Upper lobe of right lung (tissue), 1 donor: Measurements from ENCODE around the gene LRRC36. TPM values are rescaled to one million over a fixed set of nuclear protein-coding genes. Genes with fewer than 3 reads are reported as not detected.

Experiments used
- ATAC-seq: fragments of 200-7000 bp; cut with Tn5 transposase; one replicate; pipeline ENCODE4 v1.9.1; 2020; ENCODE audit warnings: mild to moderate bottlenecking, moderate library complexity
- DNase-seq: peaks from one replicate; pipeline ENCODE4 v3.0.0-alpha.2; 2020
- H3K27ac ChIP-seq: fragments of 200-600 bp; one replicate; pipeline ENCODE4 v1.8.0; 2022
- H3K27me3 ChIP-seq: fragments of 200-600 bp; one replicate; pipeline ENCODE4 v1.8.0; 2022; ENCODE audit warnings: mild to moderate bottlenecking
- H3K36me3 ChIP-seq: fragments of 200-600 bp; one replicate; pipeline ENCODE4 v1.8.0; 2022
- H3K4me1 ChIP-seq: fragments of 200-600 bp; one replicate; pipeline ENCODE4 v1.8.0; 2022
- H3K4me3 ChIP-seq: fragments of 200-600 bp; one replicate; pipeline ENCODE4 v1.8.0; 2022; ENCODE audit warnings: mild to moderate bottlenecking
- H3K9me3 ChIP-seq: fragments of 200-600 bp; one replicate; pipeline ENCODE4 v1.8.0; 2022
- intact Hi-C: fragments of 100-400 bp; cut with DNase I; formaldehyde crosslinking; loops from one replicate; pipeline ENCODE4 v1.11.0; 2022
- long read RNA-seq: library from polyadenylated mRNA; unstranded; transcript quantifications from one replicate; pipeline ENCODE4 v2.0.0, GENCODE V29; 2021
- total RNA-seq: library from RNA; stranded (reverse); fragmentation: NEBNext Ultra II Directional; extraction: Animal tissue kit (Norgen Biotek cat#: 25700); gene quantifications from one replicate; pipeline ENCODE4 v1.2.1, GENCODE V29; 2021
- TF ChIP-seq, protein P1 (sequence below): fragments of 200-600 bp; IDR thresholded peaks from one replicate; pipeline ENCODE4 v1.8.0; 2022; ENCODE audit warnings: antibody characterized with exemption
- donor health status: DM: no; HTN: yes; CAD: no; lungs with severe emphysema.

The LRRC36 gene, protein sequence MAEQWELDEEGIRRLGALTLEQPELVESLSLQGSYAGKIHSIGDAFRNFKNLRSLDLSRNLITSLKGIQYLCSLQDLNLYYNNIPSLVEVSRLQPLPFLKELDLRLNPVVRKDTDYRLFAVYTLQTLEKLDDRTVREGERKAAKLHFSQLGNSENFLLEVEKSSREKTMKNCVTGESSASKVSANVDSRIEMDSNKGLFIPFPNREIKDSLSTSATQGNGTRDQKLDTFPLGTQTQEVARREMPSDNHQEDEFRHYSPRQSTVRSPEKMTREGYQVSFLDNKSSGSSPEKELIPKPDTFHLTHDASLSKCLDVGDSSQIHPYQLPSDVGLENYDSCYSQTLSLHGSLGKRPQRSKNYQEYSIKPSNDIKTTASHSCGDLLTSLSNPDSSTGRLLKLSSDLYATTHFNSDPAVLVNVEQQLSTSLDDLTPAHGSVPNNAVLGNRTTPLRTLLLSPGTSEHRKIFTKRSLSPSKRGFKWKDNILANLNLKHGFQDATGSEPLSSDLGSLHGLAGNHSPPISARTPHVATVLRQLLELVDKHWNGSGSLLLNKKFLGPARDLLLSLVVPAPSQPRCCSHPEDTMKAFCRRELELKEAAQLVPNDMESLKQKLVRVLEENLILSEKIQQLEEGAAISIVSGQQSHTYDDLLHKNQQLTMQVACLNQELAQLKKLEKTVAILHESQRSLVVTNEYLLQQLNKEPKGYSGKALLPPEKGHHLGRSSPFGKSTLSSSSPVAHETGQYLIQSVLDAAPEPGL
- 27.4 TPM for total RNA-seq
- long read RNA-seq, partial matches to known transcripts: 3 of 7 reads
- long read RNA-seq, other reads (novel, unspliced or antisense): 4 of 7 reads

DNA sequence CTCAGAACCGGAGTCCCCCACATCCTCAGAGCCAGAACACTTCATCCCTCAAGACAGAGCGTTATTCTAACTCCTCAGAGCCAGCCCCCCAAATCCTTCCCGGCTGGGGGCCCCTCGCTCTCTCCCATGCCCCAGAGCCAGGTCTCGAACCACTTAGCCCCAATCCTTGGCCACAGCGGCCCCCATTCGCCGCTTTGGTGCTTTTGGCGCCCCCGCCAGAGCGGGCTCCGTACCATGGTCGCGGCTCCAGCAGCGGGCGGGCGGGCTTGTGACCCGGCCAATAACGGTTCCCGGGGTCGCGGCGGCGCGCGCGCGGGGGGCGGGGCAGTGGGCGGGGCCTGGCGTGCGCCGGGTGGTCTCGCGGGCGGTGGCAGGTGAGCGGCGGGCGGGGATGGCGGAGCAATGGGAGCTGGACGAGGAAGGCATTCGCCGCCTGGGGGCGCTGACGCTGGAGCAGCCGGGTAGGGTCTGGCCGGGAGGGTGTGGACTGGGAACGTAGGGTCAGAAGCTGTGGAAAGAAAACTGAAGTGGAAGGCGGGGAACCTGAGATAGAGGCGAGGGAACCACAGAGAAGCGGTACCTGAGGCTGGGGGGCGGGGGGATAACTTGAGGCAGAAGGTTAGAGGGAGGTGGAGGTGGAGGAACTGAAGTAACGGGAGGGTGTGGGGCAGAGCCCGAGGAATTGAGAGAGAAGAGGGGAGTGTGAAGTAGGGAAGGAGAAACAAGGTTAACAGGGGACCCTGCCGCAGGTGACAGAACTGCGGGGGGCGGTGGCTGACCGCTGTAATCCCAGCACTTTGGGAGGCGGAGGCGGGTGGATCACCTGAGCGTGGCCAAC, at the start of gene LRRC36, which contains the start of gene KCTD19:
Gene LRRC36, plus strand, starts transcription at position 344 of the 838 bp plus-strand sequence. Its CDS starts 48 bp downstream, at position 392.
Gene KCTD19, minus strand, starts transcription at position 270 of the 838 bp plus-strand sequence. Its CDS starts 34 bp downstream, at position 236.
- ATAC-seq (peak; percentile 95), DNase-seq (peak; percentile 91)
- Histone ChIP-seq H3K27me3 (peaks cover 13% of the 10 kb centered on the region), H3K27ac (peak within 1 kb of the TSS; percentile 1), H3K9me3 (no peaks in the 10 kb centered on the region), H3K36me3 (no peaks in the 10 kb centered on the region), H3K4me3 (peak within 1 kb of the TSS; percentile 52), H3K4me1 (peaks cover 5% of the 10 kb centered on the region)
- TF ChIP-seq, protein P1, sequence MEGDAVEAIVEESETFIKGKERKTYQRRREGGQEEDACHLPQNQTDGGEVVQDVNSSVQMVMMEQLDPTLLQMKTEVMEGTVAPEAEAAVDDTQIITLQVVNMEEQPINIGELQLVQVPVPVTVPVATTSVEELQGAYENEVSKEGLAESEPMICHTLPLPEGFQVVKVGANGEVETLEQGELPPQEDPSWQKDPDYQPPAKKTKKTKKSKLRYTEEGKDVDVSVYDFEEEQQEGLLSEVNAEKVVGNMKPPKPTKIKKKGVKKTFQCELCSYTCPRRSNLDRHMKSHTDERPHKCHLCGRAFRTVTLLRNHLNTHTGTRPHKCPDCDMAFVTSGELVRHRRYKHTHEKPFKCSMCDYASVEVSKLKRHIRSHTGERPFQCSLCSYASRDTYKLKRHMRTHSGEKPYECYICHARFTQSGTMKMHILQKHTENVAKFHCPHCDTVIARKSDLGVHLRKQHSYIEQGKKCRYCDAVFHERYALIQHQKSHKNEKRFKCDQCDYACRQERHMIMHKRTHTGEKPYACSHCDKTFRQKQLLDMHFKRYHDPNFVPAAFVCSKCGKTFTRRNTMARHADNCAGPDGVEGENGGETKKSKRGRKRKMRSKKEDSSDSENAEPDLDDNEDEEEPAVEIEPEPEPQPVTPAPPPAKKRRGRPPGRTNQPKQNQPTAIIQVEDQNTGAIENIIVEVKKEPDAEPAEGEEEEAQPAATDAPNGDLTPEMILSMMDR: peak; percentile 41
- intact Hi-C loops: no loop called here

DNA sequence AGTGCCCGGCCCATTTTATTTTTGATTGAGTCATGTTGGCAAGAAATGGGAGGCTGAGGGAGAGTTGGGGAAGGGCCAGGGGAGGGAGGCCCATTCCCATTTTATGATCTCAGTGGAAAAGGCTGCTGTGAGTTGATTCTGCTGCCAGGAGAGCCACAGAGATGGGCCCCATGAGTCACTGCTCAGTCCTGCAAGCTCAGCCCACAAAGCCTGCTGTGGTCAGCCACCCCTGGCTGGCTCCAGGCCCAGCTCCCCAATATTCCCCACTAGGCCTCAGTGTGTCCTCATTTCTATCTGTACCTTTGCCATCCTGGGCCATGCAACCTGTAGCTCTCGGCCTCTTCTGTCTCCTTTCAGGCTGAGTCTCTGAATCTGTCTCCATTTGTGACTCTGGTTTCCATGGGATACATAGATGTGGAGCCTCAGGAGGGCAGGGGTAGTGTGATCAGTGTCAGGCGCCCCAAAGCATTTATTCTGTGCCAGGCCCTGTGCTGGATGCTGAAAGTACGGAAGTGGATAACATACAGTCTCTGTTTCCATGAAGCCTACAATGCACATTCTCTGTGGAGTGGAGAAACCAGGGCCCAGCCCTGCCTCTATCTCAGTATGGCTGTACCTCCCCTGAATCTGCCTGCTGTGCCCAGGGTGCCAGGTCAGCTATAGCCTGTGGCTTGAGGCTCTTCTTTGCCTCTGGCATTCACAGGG, 49.2 kb upstream of the LRRC36 start:
- no peak for ATAC-seq

DNA sequence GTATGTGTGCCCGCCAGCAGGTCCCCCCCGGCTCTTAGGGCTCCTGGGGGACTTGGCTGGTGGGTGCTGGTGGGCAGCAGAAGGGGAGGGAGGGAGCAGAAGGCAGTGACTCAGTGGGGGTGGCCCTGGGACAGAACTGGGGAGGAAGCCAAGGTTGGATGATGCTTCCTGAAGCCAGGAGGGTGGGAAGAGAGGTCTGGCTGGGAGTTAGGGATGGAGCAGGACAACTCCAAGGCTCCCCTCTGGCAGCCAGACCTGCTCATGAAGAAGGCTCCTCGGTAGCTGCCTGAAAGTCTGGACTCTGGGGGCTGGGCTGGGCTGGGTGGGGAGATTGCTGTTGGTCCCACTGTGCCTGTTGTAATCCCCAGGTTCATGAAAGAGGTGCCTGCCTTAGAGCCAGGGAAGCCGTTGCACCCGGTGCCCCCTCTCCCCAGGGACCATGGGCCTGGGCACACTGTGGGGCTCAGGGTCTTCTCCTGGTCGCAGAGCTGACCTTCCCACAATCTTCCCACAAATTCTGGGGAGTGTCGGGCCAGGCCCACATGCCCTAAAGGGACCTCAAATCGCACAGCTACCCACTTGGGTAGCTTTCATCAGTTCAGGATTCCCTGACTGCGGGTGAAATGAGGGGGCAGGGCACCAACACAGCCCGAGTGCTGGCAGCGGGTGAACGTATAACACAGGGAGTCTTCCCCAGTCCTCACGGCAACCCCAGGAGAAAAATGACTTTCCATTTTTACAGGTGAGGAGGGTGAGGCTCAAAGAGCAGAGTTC, 48.4 kb upstream of the LRRC36 start:
- no peak for DNase-seq
- Histone ChIP-seq H3K27ac (peak overlapping the region; percentile 66), H3K4me3 (peak overlapping the region; percentile 68), H3K9me3 (no peaks in the 10 kb centered on the region), H3K4me1 (peaks cover 15% of the 10 kb centered on the region), H3K36me3 (peaks cover 8% of the 10 kb centered on the region), H3K27me3 (no peaks in the 10 kb centered on the region)
- intact Hi-C loops: loop anchor here (10.0 kb wide), 1 partner anchor 117 kb away; the partner anchor contains the start of gene TPPP3
- ATAC-seq: no peak
- TF ChIP-seq, protein P1: no peak

More for the DNA sequence above, 49.2 kb upstream of the LRRC36 start:
- Histone ChIP-seq H3K27me3 (no peaks in the 10 kb centered on the region), H3K9me3 (no peaks in the 10 kb centered on the region), H3K4me3 (peak overlapping the region; percentile 1), H3K36me3 (peaks cover 8% of the 10 kb centered on the region), H3K4me1 (peaks cover 15% of the 10 kb centered on the region), H3K27ac (peak overlapping the region; percentile 17)
- TF ChIP-seq, protein P1: no peak
- intact Hi-C loops: loop anchor here (10.0 kb wide), 1 partner anchor 117 kb away; the partner anchor contains the start of gene TPPP3
- no peak for DNase-seq

DNA sequence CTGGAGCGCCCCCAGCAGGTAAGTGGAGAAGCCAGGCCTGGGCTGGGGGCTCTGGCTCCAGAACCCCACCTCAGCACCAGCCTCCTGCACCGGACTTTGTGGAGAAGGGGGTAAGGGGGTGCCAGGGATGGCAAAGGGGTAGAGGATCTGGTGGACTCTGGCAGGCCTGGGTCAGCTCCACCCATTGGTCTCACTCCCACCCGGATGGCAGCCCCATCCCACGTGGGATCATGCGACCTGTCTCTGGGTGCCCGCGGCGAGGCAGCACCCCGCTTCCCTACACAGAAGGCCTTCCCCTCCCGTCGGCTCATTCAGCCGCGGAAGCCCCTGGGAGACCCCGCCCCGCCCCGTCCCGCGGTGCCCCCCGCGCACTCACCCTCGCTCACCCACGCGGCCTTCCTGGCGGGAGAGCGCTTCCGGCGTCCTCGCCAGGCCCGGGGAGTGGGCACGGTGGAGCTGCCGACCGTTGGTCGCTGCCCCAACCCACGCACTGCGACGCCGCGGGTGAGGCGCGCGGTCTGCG, 47.8 kb upstream of the LRRC36 start:
- Histone ChIP-seq H3K27me3 (no peaks in the 10 kb centered on the region), H3K27ac (peak overlapping the region; percentile 66), H3K4me3 (peak overlapping the region; percentile 68), H3K36me3 (peaks cover 8% of the 10 kb centered on the region), H3K4me1 (peaks cover 15% of the 10 kb centered on the region), H3K9me3 (no peaks in the 10 kb centered on the region)
- intact Hi-C loops: loop anchor here (10.0 kb wide), 1 partner anchor 116 kb away; the partner anchor contains the start of gene TPPP3
- TF ChIP-seq, protein P1: peak; percentile 29
- ATAC-seq (peak; percentile 61), DNase-seq (no peak)
